ENCODE results near the gene ZNF584.
"Not testable (repeated sequence)": the region's sequence is repeated elsewhere in the genome, so short reads cannot be mapped to it uniquely, and the experiment has no call there.

Gene ZNF584

DNA sequence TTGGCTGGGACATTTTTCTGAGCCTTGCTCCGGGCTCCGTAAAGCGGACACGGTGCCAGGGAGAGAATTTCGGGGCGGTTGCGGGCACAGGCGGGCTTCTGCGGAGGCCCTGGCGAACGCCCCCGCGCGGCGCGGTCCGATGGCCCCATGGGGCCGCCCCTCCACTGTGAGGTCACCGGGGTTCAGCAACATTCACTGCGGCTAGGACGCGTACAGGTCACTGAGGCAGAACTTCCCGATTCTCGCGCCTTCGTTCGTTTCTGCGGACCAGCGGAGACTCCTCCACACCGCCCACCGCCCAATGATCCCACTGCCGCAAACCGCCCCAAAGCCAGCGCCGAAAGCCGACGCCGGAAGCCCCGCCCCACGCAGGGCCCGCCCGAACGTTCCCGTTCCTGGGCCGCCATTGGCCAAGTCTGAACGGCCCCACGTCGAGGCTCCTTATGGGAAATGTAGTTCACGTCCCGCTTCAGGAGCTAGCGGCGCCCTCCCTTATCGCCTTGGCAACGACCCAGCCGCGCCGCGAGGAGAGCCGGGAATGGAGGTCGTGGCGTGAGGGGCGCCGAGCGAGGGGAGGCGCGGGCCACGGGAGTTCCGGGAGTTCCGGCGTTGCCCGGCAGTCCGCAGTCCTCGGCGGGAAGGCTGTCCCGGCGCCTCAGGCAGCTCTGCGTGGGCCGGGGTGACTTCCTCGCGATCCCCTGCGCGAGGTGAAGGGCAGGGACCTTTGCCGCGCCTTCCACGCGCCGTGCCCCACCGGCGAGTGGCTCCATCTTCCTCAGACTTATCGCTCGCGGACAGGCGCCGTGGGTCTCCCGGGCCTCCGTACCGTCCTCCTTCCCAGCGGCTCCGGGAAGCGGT, at the start of gene ZNF584:
TSS of gene ZNF584 (plus strand) at position 498 of the 858 bp plus-strand sequence. CDS start 499 bp downstream, outside the sequence.
- peak; percentile 98 for DNase-seq

DNA sequence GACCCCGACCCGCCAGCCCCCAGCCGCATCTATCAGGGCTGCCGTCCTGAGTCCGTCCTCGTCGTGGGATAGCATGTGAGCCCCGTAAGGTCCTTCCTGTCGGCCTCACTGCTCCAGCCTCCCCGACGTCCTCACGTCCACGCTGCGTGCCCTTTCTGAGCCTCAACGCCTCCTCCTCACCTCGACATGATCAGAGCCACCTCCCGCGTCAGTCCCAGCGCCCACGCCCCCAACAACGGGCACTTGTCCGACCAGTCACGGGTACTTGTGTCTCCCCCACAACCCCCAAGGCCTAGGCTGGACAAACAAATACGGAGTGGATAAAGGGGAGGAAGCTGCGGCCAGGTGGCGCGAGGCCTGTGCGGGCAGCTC, 46.6 kb upstream of the ZNF584 start:
- DNase-seq = peak; percentile 58

- peak; percentile 98 for DNase-seq
Measured at GRCh38 chr19:58362272-58362994, 46.0 kb upstream of the ZNF584 start, which contains the start of gene ZNF497. Gene ZNF497 (minus strand): TSS chr19:58362751. CDS start chr19:58357635, 5,116 bp downstream.

DNA sequence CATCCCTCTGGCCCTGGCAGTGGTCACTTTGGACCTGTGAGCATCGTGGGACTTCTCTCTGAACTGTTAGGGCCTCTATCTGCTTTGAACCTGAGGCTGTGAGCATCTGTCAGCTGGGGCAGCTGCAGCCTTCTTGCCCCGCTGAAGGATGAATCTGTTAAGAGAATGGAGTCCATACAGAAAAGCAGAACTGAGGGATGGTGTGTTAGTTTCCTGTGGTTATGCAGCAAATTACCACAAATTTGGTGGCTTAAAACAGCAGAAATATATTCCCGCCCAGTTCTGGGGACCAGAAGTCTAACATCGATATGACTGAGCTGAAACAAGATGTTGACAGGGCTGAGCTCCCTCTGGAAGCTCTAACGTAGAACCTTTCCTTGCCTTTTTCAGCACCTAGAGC, 44.3 kb upstream of the ZNF584 start:
- no peak for DNase-seq

- no peak for DNase-seq
Measured at GRCh38 chr19:58366585-58367430, 41.6 kb upstream of the ZNF584 start.

DNA sequence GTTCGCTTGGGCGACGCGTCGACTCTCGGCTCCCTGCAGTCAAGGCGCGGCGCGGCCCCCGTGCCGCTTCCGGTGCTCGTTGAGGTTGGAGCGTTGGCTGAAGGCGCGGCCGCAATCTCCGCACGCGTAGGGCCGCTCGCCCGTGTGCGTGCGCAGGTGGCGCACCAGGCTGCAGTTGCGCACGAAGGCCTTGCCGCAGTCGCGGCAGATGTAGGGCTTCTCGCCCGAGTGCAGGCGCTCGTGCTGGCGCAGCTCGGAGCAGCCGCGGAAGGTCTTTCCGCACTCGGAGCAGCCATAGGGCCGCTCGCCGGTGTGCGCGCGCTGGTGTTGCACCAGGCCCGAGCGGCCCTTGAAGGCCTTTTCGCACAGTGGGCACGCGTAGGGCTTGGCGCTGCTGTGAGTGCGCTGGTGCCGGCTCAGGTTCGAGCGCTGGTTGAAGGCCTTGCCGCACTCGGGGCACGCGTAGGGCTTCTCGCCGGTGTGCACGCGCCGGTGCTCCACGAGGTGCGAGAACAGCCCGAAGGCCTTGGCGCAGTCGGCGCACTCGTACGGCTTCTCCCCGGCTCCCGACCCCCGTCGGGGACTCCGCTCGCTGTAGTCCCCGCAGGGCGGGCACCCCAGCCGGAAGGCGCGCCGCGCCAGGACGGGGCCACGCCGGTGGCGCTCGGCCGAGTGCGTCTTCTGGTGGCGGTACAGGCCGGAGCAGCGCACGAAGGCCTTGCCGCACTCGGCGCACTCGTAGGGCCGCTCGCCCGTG, 40.6 kb upstream of the ZNF584 start:
- no peak for DNase-seq

DNA sequence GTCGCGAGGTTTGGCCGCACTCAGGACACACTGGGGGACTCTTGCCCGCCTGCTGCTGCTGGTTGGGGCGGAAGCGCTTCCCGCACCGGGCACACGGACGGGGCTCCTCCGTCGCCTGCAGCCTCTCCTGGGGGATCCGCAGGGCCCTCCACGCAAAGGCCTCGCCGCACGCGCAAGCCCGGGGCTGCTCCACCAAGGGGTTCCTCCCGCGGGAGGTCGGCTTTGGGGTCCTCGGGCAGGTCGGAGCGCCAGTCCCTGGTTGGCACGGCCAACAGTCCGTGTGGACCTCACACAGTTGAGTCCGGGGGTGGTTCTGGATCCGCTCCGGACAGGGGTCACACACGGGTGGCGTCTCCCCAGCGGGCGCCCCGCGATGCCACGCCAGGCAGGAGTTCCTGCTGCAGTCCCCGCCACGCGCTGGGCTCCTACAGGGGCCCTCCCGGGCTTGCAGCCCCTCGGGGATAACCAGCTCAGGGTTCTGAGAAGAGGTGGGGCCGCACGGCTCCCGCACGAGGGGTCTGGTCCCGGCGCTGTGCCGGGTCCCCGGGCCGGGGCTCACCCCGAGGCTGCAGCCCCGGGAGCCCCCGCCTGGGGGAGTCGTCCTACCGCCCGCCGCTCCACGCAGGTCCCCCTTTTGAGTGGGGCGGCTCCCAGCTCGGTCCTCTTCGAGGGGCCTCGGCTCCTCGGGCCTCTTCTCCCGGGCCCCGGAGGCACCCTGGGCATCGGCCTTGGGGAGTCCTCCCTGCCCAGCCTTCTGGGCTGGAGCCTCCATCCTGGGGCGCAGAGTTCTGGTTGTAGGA, 39.7 kb upstream of the ZNF584 start:
- DNase-seq = no peak

DNA sequence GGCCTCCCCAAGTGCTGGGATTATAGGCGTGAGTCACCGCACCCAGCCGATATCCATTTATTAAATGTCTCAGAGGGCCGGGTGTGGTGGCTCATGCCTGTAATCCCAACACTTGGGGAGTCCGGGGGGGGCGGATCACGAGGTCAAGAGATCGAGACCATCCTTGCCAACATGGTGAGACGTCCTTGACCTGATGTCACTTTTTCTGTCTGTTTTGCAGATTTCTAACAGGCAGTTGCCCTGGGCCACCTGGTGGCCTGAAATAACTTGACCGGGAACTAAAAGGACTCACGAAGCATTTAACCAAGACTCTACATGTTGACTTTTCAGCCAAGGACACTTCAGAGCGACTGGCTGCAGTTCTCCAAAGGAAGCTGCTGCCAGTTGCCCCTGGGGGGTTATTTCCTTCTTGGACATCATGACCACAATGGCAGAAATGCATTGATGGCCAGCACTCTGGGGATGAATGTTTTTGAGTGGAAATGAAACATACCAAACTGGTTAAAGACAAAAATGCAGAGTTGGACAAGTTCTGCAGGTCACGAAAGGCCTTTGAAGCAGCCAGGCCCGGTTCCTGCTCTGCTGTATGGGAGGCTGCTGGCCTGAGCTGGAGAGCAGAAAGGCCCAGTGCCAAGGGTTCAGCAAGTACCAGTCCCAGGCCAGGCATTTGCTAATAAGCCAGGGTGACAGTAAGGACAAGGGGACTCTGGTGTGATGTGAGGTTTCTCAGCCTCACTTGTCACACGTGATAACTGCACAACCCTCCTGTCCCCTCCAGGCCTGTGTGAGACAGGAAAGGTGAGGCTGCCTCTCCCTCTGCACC, 35.9 kb upstream of the ZNF584 start:
- no peak for DNase-seq

GRCh38 chr19:58374200-58374599, 34.2 kb upstream of the ZNF584 start:
- DNase-seq = no peak

GRCh38 chr19:58376724-58377123, 31.7 kb upstream of the ZNF584 start:
- not testable (repeated sequence) for DNase-seq

DNA sequence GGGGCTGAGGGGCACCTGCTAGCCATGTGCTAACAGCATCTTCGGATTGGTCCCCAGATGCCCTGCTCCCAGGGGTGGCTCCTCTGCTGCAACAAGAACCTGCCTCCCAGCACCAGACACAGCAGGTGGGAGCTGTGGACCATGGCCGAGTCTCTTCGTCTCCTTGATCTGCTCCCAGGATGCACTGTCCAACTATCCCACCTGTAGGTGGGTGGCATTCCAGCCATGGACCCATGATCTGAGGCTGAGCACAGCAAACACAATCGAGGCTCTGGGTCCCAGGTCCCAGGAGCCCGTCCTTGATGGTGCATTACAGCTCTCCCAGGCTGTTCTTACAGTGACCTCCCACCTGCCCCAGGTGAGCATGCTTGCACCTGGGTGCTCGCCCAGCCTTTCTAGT, 29.2 kb upstream of the ZNF584 start:
- no peak for DNase-seq

DNA sequence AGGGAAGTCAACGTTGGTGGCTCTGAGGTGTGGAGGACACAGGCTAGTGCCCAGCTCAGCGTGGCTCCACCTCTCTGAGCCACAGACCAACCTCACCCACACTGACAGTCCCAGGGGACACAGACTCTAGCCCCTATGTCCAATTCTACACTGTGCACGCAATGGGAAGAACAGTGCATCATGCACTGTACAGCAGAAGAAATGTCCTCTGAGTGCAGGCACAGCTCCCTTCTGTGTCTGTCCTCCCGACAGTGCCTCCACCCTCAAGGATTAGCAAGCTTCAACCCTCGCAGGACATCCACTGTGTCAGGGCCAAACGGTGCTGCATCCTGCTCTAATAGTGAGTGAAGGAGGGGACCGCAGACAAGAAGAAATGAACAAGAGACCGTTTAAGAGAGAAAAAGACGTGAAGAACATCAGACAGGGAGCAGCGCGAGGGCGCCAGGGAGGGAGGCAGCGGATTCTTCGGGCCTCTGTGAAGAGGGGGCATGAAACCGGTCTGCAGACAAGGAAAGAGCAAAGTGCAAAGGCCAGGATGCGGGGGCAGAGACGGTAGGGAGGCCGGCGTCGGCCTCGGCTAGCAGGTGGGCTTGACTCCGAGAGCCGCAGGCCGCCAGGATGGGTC, 28.3 kb upstream of the ZNF584 start:
- no peak for DNase-seq

DNA sequence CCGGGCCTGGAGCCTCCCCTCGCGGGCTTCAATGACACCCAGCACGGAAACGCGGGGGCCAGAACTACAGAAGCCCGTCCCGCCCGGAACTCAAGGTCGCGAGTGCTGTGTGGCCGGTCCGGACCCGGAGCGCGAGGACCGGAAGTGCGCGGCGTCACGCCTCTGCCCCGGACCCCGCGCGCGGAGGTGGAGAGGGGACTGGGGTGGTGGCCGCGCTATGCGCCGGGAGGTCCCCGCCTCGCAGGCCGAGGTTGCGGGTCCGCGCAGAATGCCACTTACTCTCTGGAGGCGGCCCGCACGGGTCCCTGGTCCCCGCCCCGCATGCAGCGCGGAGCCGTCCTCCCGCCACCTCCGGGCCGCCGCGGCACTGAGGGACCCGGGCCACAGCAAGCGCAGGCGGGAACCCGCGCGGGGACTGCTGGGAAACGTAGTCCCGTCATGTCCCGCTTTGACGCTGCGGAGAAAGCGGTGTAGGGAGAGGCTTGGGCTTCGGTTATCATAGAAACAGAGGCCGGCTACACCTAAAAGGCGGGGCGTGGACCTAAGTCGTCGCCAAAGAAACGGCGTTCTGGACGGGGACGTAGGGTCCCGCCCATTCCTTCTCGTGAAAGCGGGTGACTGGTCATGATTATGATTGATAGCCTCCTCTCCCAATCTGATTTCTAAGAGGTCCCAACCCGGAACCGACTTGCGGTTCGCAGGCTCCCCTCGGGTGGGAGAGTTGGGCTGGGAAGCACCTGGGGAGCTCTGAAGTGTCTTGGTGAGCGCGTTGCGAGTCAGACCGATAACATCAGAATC, 27.6 kb upstream of the ZNF584 start, which contains the start of gene ZNF837:
TSS of gene ZNF837 (minus strand) at position 369 of the 798 bp plus-strand sequence. CDS start 11,698 bp downstream, outside the sequence.
- peak; percentile 100 for DNase-seq

GRCh38 chr19:58381460-58382212, 26.8 kb upstream of the ZNF584 start:
- DNase-seq = no peak

- no peak for DNase-seq
Measured at GRCh38 chr19:58382997-58383603, 25.3 kb upstream of the ZNF584 start.

DNA sequence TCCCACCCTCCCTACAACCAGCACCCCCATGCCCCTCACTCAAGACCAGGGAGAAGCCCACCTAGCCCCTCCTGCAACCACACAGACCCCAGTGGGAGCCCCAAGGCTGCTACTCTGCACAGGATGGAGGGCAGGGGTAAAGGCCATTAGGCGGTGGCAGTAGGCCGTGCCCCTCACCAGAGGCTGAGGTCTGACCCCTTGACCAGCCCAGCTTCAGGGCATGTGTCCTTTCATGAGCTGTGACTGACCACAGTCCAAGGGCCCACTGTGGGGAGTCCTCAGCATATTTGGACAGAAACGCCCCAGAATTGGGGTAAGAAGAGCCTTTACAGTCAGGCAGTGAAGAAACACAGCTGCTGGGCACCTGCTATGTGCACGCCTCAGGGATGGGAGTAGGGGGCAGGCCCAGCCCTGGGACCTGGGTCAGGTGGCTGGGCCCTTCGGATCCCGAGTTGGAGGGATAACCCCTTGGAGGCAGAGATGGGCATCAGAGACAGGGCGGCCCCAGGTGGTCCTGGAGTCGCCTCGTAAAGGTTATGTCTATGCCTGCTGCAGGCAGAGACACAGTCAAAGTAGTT, 23.0 kb upstream of the ZNF584 start:
- no peak for DNase-seq

GRCh38 chr19:58385891-58386575, 22.4 kb upstream of the ZNF584 start:
- DNase-seq = peak; percentile 45

All from activated CD4-positive, alpha-beta T cell treated with anti-CD3 and anti-CD28 coated beads, Interleukin-2, Interleukin-6, amounts not matched to agents 100 ng/mL and 50 ng/mL, durations not matched to agents 16 hours and 8 hours (primary cell).